Measurements from ENCODE around the gene NODAL. TPM values are rescaled to one million over a fixed set of nuclear protein-coding genes. Genes with fewer than 3 reads are reported as not detected.

NODAL gene
- total RNA-seq, 4 donors from 2014 or later, result not detected

GRCh38 chr10:70458329-70459060 is 17.0 kb upstream of the NODAL start:
- peak overlapping the region in 3 of 4 donors; percentile 65 to 82 (median 69) for H3K27ac ChIP-seq
- no peaks in the 10 kb centered on the region for H3K36me3 ChIP-seq
- intact Hi-C loops (cut with DNase I), result no loop called here
- peaks cover 0 to 45% (median 0%) of the 10 kb centered on the region in 4 donors for H3K27me3 ChIP-seq
- 12% methylated on average over 6 of the region's 62 CpGs; no CpG with 5 or more reads in 1 of the 2 donors for WGBS, 2 donors
- H3K9me3 ChIP-seq, result no peaks in the 10 kb centered on the region
- H3K4me3 ChIP-seq, result peak overlapping the region; percentile 1 to 60 (median 34)
- no peak for DNase-seq
- H3K4me1 ChIP-seq, result peaks cover 25 to 47% (median 31%) of the 10 kb centered on the region in 3 donors
- TF ChIP-seq CTCF (IDR thresholded peaks at IDR 0.05) (peak in 1 of 6 experiments; percentile 21), POLR2A (IDR thresholded peaks at IDR 0.05) (no peak)

DNA sequence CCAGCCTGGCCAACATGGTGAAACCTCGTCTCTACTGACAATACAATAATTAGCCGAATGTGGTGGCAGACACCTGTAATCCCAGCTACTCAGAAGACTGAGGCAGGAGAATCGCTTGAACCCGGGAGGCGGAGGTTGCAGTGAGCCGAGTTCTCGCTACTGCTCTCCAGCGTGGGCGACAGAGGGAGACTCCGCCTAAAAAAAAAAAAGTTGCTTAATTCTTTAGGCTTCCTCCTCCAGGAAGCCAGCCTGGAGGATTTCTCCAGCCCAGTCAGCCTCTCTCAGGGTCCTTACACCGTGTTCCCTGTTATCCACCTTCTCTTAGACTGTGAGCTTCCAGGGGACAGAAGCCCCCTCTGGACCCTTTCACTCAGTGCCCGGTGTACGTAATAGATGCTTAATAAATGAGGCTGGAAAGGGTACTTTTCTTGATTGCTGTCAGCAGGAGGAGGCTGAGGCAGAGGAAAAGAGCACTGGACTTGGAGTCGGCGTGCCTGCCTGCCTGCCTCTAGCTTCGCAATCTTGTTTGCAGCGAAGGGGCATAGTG is 16.4 kb upstream of the NODAL start:
- TF ChIP-seq CTCF (IDR thresholded peaks at IDR 0.05), result no peak
- no peak for TF ChIP-seq POLR2A (IDR thresholded peaks at IDR 0.05)
- Histone ChIP-seq H3K9me3 (no peaks in the 10 kb centered on the region), H3K27ac (peak overlapping the region in 2 of 4 donors; percentile 69 to 82), H3K36me3 (no peaks in the 10 kb centered on the region), H3K4me1 (peaks cover 23 to 40% (median 24%) of the 10 kb centered on the region in 3 donors), H3K27me3 (peaks cover 0 to 45% (median 0%) of the 10 kb centered on the region in 4 donors), H3K4me3 (peak overlapping the region in 3 of 4 donors; percentile 1 to 60 (median 39))
- WGBS, 2 donors, result 57 to 65% methylated on average over 13 to 15 of the region's 17 CpGs
- intact Hi-C loops (cut with DNase I), result no loop called here
- DNase-seq, result no peak

DNA sequence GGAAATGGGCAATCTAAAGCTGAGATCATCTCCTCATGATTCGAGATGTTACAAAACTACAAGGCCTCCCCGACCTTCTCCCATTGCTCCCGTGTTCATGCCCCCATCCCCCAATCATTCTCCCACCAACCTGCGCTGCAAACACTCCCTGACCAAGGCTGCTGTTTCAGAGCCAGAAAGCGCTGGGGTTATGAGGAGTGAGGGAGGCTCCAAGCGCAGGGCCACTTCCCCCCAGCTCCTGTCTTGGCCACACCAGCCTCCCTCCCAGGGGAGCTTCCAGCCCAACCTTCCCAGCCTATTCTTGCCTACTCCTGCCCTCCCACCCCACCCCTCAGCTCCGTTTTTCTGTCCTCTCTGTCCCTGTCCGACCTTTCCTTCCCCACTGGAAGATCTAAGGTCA is 14.7 kb upstream of the NODAL start:
- TF ChIP-seq POLR2A (IDR thresholded peaks at IDR 0.05) (no peak), CTCF (IDR thresholded peaks at IDR 0.05) (no peak)
- Histone ChIP-seq H3K4me1 (peaks cover 10 to 24% (median 10%) of the 10 kb centered on the region in 3 donors), H3K27me3 (peaks cover 0 to 45% (median 0%) of the 10 kb centered on the region in 4 donors), H3K4me3 (no peak overlapping the region), H3K36me3 (no peaks in the 10 kb centered on the region), H3K9me3 (no peaks in the 10 kb centered on the region), H3K27ac (no peak overlapping the region)
- 71 to 78% methylated on average over 6 to 8 of the region's 8 CpGs for WGBS, 2 donors
- intact Hi-C loops (cut with DNase I), result no loop called here
- DNase-seq, result no peak

DNA sequence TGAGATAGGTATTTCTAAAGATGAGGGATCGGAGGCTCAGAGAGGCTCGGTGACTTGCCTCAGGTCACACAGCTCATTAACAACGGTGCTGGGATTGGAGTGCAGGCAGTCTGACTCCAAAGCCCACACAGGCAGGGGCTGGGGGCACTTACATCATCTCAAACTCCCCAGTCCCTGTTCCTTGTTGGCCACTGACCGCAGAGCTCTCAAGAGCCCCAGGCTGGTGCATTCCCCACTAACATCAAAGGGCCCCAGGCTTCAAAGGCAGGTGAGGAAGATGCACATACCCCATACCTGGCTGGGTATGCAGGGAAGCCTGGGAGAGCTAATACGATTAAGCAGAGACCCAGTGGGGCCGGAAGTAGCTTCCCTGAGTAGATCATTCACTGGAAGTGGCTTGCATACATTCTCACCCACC is 13.7 kb upstream of the NODAL start:
- H3K9me3 ChIP-seq, result no peaks in the 10 kb centered on the region
- H3K4me1 ChIP-seq, result peaks cover 10 to 22% (median 10%) of the 10 kb centered on the region in 3 donors
- no peak for DNase-seq
- H3K27me3 ChIP-seq, result peaks cover 0 to 51% (median 0%) of the 10 kb centered on the region in 4 donors
- intact Hi-C loops (cut with DNase I), result no loop called here
- H3K27ac ChIP-seq, result no peak overlapping the region
- 55 to 71% methylated on average over 5 to 6 of the region's 6 CpGs for WGBS, 2 donors
- H3K4me3 ChIP-seq, result no peak overlapping the region
- H3K36me3 ChIP-seq, result no peaks in the 10 kb centered on the region
- TF ChIP-seq CTCF (IDR thresholded peaks at IDR 0.05), result no peak
- no peak for TF ChIP-seq POLR2A (IDR thresholded peaks at IDR 0.05)

DNA sequence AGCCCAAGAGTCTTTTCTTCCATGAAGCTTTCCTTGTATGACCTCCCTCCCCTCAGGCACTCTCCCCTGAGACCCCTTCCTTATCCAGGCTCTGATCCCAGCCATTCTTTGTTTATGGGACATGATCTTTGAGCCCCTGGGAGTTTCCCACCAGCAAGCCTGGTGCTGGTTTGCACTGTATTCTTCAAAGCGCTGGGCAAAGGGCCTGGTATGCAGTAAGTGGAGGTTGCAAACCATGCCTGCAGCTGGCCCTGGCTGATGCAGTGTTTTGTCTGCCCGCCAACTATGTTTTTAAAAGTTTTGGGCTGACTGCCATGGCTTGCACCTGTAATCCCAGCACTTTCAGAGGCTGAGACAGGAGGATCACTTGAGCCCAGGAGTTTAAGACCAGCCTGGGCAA is 6.8 kb upstream of the NODAL start:
- TF ChIP-seq CTCF (IDR thresholded peaks at IDR 0.05) (no peak), POLR2A (IDR thresholded peaks at IDR 0.05) (no peak)
- 17 to 67% methylated on average over 1 to 2 of the region's 2 CpGs for WGBS, 2 donors
- Histone ChIP-seq H3K27ac (no peak overlapping the region), H3K36me3 (no peaks in the 10 kb centered on the region), H3K4me3 (no peak overlapping the region), H3K27me3 (peaks cover 0 to 11% (median 0%) of the 10 kb centered on the region in 4 donors), H3K4me1 (peaks cover 0 to 22% (median 0%) of the 10 kb centered on the region in 3 donors), H3K9me3 (no peaks in the 10 kb centered on the region)
- intact Hi-C loops (cut with DNase I), result no loop called here
- no peak for DNase-seq
